Measurements from ENCODE around the gene BMPR2. TPM values are rescaled to one million over a fixed set of nuclear protein-coding genes. Genes with fewer than 3 reads are reported as not detected.

Gene BMPR2
- total and polyA plus RNA-seq, 2 donors: 7.5 to 11.0 TPM

GRCh38 chr2:202583709-202584219 is 207.6 kb downstream of the BMPR2 start:
- H3K4me1 ChIP-seq (ENCODE audit: control insufficient read depth in 2 of 2, insufficient read depth in 2 of 2, low read length in 2 of 2): peaks cover 0 to 4% of the 10 kb centered on the region in 2 donors
- WGBS: 96% methylated on average over 2 of the region's 2 CpGs
- H3K9me3 ChIP-seq (ENCODE audit: control insufficient read depth in 2 of 2, insufficient read depth in 1 of 2, low read length in 1 of 2): no peaks in the 10 kb centered on the region
- no peaks in the 10 kb centered on the region for H3K27me3 ChIP-seq (ENCODE audit: control insufficient read depth in 2 of 2, insufficient read depth in 1 of 2, low read length in 1 of 2)
- no peak for DNase-seq (ENCODE audit: low read depth in 6 of 9, low spot score in 9 of 9)
- H3K4me3 ChIP-seq (ENCODE audit: low read length in 2 of 2): no peak overlapping the region
- no peak overlapping the region for H3K27ac ChIP-seq (ENCODE audit: low read depth in 1 of 2, low read length in 1 of 2)
- no peaks in the 10 kb centered on the region for H3K36me3 ChIP-seq (ENCODE audit: control insufficient read depth in 2 of 2, insufficient read depth in 2 of 2, low read length in 1 of 2)

GRCh38 chr2:202588647-202589581 is 212.8 kb downstream of the BMPR2 start:
- Histone ChIP-seq H3K4me1 (ENCODE audit: control insufficient read depth in 2 of 2, insufficient read depth in 2 of 2, low read length in 2 of 2) (peaks cover 0 to 8% of the 10 kb centered on the region in 2 donors), H3K4me3 (ENCODE audit: low read length in 2 of 2) (no peak overlapping the region), H3K27ac (ENCODE audit: low read depth in 1 of 2, low read length in 1 of 2) (no peak overlapping the region), H3K27me3 (ENCODE audit: control insufficient read depth in 2 of 2, insufficient read depth in 1 of 2, low read length in 1 of 2) (no peaks in the 10 kb centered on the region), H3K36me3 (ENCODE audit: control insufficient read depth in 2 of 2, insufficient read depth in 2 of 2, low read length in 1 of 2) (no peaks in the 10 kb centered on the region), H3K9me3 (ENCODE audit: control insufficient read depth in 2 of 2, insufficient read depth in 1 of 2, low read length in 1 of 2) (no peaks in the 10 kb centered on the region)
- DNase-seq (ENCODE audit: low read depth in 6 of 9, low spot score in 9 of 9): peak; percentile 52 to 89 (median 63)
- WGBS: 51% methylated on average over 17 of the region's 17 CpGs

- Histone ChIP-seq H3K27me3 (ENCODE audit: control insufficient read depth in 2 of 2, insufficient read depth in 1 of 2, low read length in 1 of 2) (no peaks in the 10 kb centered on the region), H3K4me3 (ENCODE audit: low read length in 2 of 2) (no peak overlapping the region), H3K36me3 (ENCODE audit: control insufficient read depth in 2 of 2, insufficient read depth in 2 of 2, low read length in 1 of 2) (no peaks in the 10 kb centered on the region), H3K4me1 (ENCODE audit: control insufficient read depth in 2 of 2, insufficient read depth in 2 of 2, low read length in 2 of 2) (peaks cover 0 to 8% of the 10 kb centered on the region in 2 donors), H3K27ac (ENCODE audit: low read depth in 1 of 2, low read length in 1 of 2) (no peak overlapping the region), H3K9me3 (ENCODE audit: control insufficient read depth in 2 of 2, insufficient read depth in 1 of 2, low read length in 1 of 2) (no peaks in the 10 kb centered on the region)
- DNase-seq (ENCODE audit: low read depth in 6 of 9, low spot score in 9 of 9): no peak
- WGBS: 96% methylated on average over 4 of the region's 4 CpGs
These were observed 213.4 kb downstream of the BMPR2 start for GRCh38 chr2:202589582-202589949.

GRCh38 chr2:202592566-202592965 is 216.4 kb downstream of the BMPR2 start:
- H3K27ac ChIP-seq (ENCODE audit: low read depth in 1 of 2, low read length in 1 of 2): no peak overlapping the region
- peaks cover 0 to 8% of the 10 kb centered on the region in 2 donors for H3K4me1 ChIP-seq (ENCODE audit: control insufficient read depth in 2 of 2, insufficient read depth in 2 of 2, low read length in 2 of 2)
- no peaks in the 10 kb centered on the region for H3K9me3 ChIP-seq (ENCODE audit: control insufficient read depth in 2 of 2, insufficient read depth in 1 of 2, low read length in 1 of 2)
- no peak for DNase-seq (ENCODE audit: low read depth in 6 of 9, low spot score in 9 of 9)
- H3K4me3 ChIP-seq (ENCODE audit: low read length in 2 of 2): no peak overlapping the region
- WGBS: 96% methylated on average over 2 of the region's 2 CpGs
- no peaks in the 10 kb centered on the region for H3K27me3 ChIP-seq (ENCODE audit: control insufficient read depth in 2 of 2, insufficient read depth in 1 of 2, low read length in 1 of 2)
- no peaks in the 10 kb centered on the region for H3K36me3 ChIP-seq (ENCODE audit: control insufficient read depth in 2 of 2, insufficient read depth in 2 of 2, low read length in 1 of 2)

GRCh38 chr2:202599105-202599504 is 223.0 kb downstream of the BMPR2 start:
- Histone ChIP-seq H3K36me3 (ENCODE audit: control insufficient read depth in 2 of 2, insufficient read depth in 2 of 2, low read length in 1 of 2) (no peaks in the 10 kb centered on the region), H3K9me3 (ENCODE audit: control insufficient read depth in 2 of 2, insufficient read depth in 1 of 2, low read length in 1 of 2) (no peaks in the 10 kb centered on the region), H3K27me3 (ENCODE audit: control insufficient read depth in 2 of 2, insufficient read depth in 1 of 2, low read length in 1 of 2) (no peaks in the 10 kb centered on the region), H3K4me1 (ENCODE audit: control insufficient read depth in 2 of 2, insufficient read depth in 2 of 2, low read length in 2 of 2) (no peaks in the 10 kb centered on the region), H3K27ac (ENCODE audit: low read depth in 1 of 2, low read length in 1 of 2) (no peak overlapping the region), H3K4me3 (ENCODE audit: low read length in 2 of 2) (no peak overlapping the region)
- WGBS: 96% methylated on average over 2 of the region's 2 CpGs
- no peak for DNase-seq (ENCODE audit: low read depth in 6 of 9, low spot score in 9 of 9)

- WGBS: 98% methylated on average over 4 of the region's 4 CpGs
- H3K27ac ChIP-seq (ENCODE audit: low read depth in 1 of 2, low read length in 1 of 2): no peak overlapping the region
- no peaks in the 10 kb centered on the region for H3K9me3 ChIP-seq (ENCODE audit: control insufficient read depth in 2 of 2, insufficient read depth in 1 of 2, low read length in 1 of 2)
- H3K4me1 ChIP-seq (ENCODE audit: control insufficient read depth in 2 of 2, insufficient read depth in 2 of 2, low read length in 2 of 2): no peaks in the 10 kb centered on the region
- no peak overlapping the region for H3K4me3 ChIP-seq (ENCODE audit: low read length in 2 of 2)
- no peaks in the 10 kb centered on the region for H3K36me3 ChIP-seq (ENCODE audit: control insufficient read depth in 2 of 2, insufficient read depth in 2 of 2, low read length in 1 of 2)
- DNase-seq (ENCODE audit: low read depth in 6 of 9, low spot score in 9 of 9): no peak
- no peaks in the 10 kb centered on the region for H3K27me3 ChIP-seq (ENCODE audit: control insufficient read depth in 2 of 2, insufficient read depth in 1 of 2, low read length in 1 of 2)
These were observed 223.8 kb downstream of the BMPR2 start for GRCh38 chr2:202599911-202600310.

- 61% methylated on average over 4 of the region's 4 CpGs for WGBS
- Histone ChIP-seq H3K4me3 (ENCODE audit: low read length in 2 of 2) (no peak overlapping the region), H3K27me3 (ENCODE audit: control insufficient read depth in 2 of 2, insufficient read depth in 1 of 2, low read length in 1 of 2) (no peaks in the 10 kb centered on the region), H3K27ac (ENCODE audit: low read depth in 1 of 2, low read length in 1 of 2) (peak overlapping the region in 1 of 2 donors; percentile 36), H3K4me1 (ENCODE audit: control insufficient read depth in 2 of 2, insufficient read depth in 2 of 2, low read length in 2 of 2) (no peaks in the 10 kb centered on the region), H3K9me3 (ENCODE audit: control insufficient read depth in 2 of 2, insufficient read depth in 1 of 2, low read length in 1 of 2) (no peaks in the 10 kb centered on the region), H3K36me3 (ENCODE audit: control insufficient read depth in 2 of 2, insufficient read depth in 2 of 2, low read length in 1 of 2) (no peaks in the 10 kb centered on the region)
- no peak for DNase-seq (ENCODE audit: low read depth in 6 of 9, low spot score in 9 of 9)
These were observed 228.6 kb downstream of the BMPR2 start for GRCh38 chr2:202604699-202605098.

- Histone ChIP-seq H3K9me3 (ENCODE audit: control insufficient read depth in 2 of 2, insufficient read depth in 1 of 2, low read length in 1 of 2) (no peaks in the 10 kb centered on the region), H3K27ac (ENCODE audit: low read depth in 1 of 2, low read length in 1 of 2) (no peak overlapping the region), H3K27me3 (ENCODE audit: control insufficient read depth in 2 of 2, insufficient read depth in 1 of 2, low read length in 1 of 2) (no peaks in the 10 kb centered on the region), H3K4me1 (ENCODE audit: control insufficient read depth in 2 of 2, insufficient read depth in 2 of 2, low read length in 2 of 2) (no peaks in the 10 kb centered on the region), H3K36me3 (ENCODE audit: control insufficient read depth in 2 of 2, insufficient read depth in 2 of 2, low read length in 1 of 2) (no peaks in the 10 kb centered on the region), H3K4me3 (ENCODE audit: low read length in 2 of 2) (no peak overlapping the region)
- DNase-seq (ENCODE audit: low read depth in 6 of 9, low spot score in 9 of 9): no peak
- WGBS: 95% methylated on average over 1 of the region's 1 CpG
These were observed 229.0 kb downstream of the BMPR2 start for GRCh38 chr2:202605174-202605573.

GRCh38 chr2:202608142-202608852 is 232.2 kb downstream of the BMPR2 start:
- no peak overlapping the region for H3K27ac ChIP-seq (ENCODE audit: low read depth in 1 of 2, low read length in 1 of 2)
- no peaks in the 10 kb centered on the region for H3K27me3 ChIP-seq (ENCODE audit: control insufficient read depth in 2 of 2, insufficient read depth in 1 of 2, low read length in 1 of 2)
- DNase-seq (ENCODE audit: low read depth in 6 of 9, low spot score in 9 of 9): no peak
- H3K4me1 ChIP-seq (ENCODE audit: control insufficient read depth in 2 of 2, insufficient read depth in 2 of 2, low read length in 2 of 2): no peaks in the 10 kb centered on the region
- no peaks in the 10 kb centered on the region for H3K36me3 ChIP-seq (ENCODE audit: control insufficient read depth in 2 of 2, insufficient read depth in 2 of 2, low read length in 1 of 2)
- WGBS: 49% methylated on average over 2 of the region's 2 CpGs
- H3K9me3 ChIP-seq (ENCODE audit: control insufficient read depth in 2 of 2, insufficient read depth in 1 of 2, low read length in 1 of 2): no peaks in the 10 kb centered on the region
- no peak overlapping the region for H3K4me3 ChIP-seq (ENCODE audit: low read length in 2 of 2)

Measured in thymus (tissue), 11 donors.